GM12878 (cell line): Measurements from ENCODE around the gene PLA2G4A. TPM values are rescaled to one million over a fixed set of nuclear protein-coding genes. Genes with fewer than 3 reads are reported as not detected.

Source experiments
- ATAC-seq: fragments of 200-7000 bp; cut with Tn5 transposase; 3 replicates; pipeline ENCODE4 v1.9.1; 2020; ENCODE audit warnings: mild to moderate bottlenecking, moderate library complexity
- BruUV-seq: library from RNA; stranded (reverse); fragments of 400-500 nt; replicated peaks from 2 replicates; lab custom pipeline; 2021; lab: Mats Ljungman, UMichigan
- CTCF ChIA-PET: fragments of 300-600 bp; sonication (Branson Sonifier 250); formaldehyde crosslinking; extraction: SDS; loops from one replicate; lab custom pipeline; 2021; ENCODE audit warnings: inconsistent platforms; lab: Yijun Ruan, JAX
- POLR2A ChIA-PET: fragments of 350-600 bp; formaldehyde crosslinking; extraction: SDS; loops from one replicate; lab custom pipeline; 2021; ENCODE audit warnings: inconsistent platforms; lab: Charles Lee
- RAD21 ChIA-PET: fragments of 300-600 bp; sonication (Branson Sonifier 250); formaldehyde crosslinking; loops from one replicate; lab custom pipeline; 2023; ENCODE audit warnings: antibody characterized with exemption; ENCODE audit not compliant: unreplicated experiment; lab: Charles Lee
- SMC1A ChIA-PET: fragments of 300-600 bp; sonication (Branson Sonifier 250); formaldehyde crosslinking; loops from one replicate; lab custom pipeline; 2023; ENCODE audit not compliant: unreplicated experiment, uncharacterized antibody; lab: Charles Lee
- DNase-seq: peaks from one replicate; pipeline ENCODE4 v3.0.0-alpha.2; 2011; ENCODE audit warnings: low read depth, low spot score
- FAIRE-seq: peaks from 3 replicates; lab custom pipeline; 2011; peaks lifted over from hg19 to GRCh38; lab: Jason Lieb, UNC
- H2AFZ ChIP-seq: 2 replicates; pipeline ENCODE4 v1.6.0; 2011; ENCODE audit warnings: low read depth, low read length, control low read depth; ENCODE audit not compliant: control insufficient read depth
- H3K27ac ChIP-seq: 2 replicates; pipeline ENCODE4 v1.5.1; 2011; ENCODE audit warnings: control low read depth; ENCODE audit not compliant: control insufficient read depth, insufficient read depth
- H3K27me3 ChIP-seq, 2 experiments: replicated peaks in 1 of 2; 2 replicates each; pipeline versions ENCODE4 v1.6.0 to v1.6.1; 2011; ENCODE audit warnings: low read length in 1 of 2; ENCODE audit not compliant: control insufficient read depth in 2 of 2, insufficient read depth in 2 of 2
- H3K36me3 ChIP-seq, 2 experiments: 2 replicates each; pipeline ENCODE4 v1.5.1; 2011; ENCODE audit warnings: low read length in 1 of 2; ENCODE audit not compliant: control insufficient read depth in 2 of 2, insufficient read depth in 2 of 2
- H3K4me1 ChIP-seq: 2 replicates; pipeline ENCODE4 v1.6.1; 2011; ENCODE audit warnings: mild to moderate bottlenecking, low read length, moderate library complexity, mixed read lengths; ENCODE audit not compliant: control insufficient read depth, insufficient read depth
- H3K4me2 ChIP-seq: 2 replicates; pipeline ENCODE4 v1.6.0; 2011; ENCODE audit warnings: control low read depth; ENCODE audit not compliant: control insufficient read depth, insufficient read depth
- H3K4me3 ChIP-seq: fragments of 200-600 bp; sonication (generic); 2 replicates; pipeline ENCODE4 v1.5.1; 2016
- H3K79me2 ChIP-seq: 2 replicates; pipeline ENCODE4 v1.6.0; 2011; ENCODE audit warnings: low read length; ENCODE audit not compliant: control insufficient read depth, insufficient read depth
- H3K9ac ChIP-seq: 2 replicates; pipeline ENCODE4 v1.8.0; 2011; ENCODE audit warnings: low read length, control low read depth, mixed read lengths; ENCODE audit not compliant: control insufficient read depth, insufficient read depth
- H3K9me3 ChIP-seq: replicated peaks from 3 replicates; pipeline ENCODE4 v1.5.1; 2011; ENCODE audit warnings: mild to moderate bottlenecking, low read length; ENCODE audit not compliant: control insufficient read depth, insufficient read depth
- H4K20me1 ChIP-seq: 2 replicates; pipeline ENCODE4 v1.6.0; 2011; ENCODE audit not compliant: control insufficient read depth, insufficient read depth
- KLF5 ChIP-seq: fragments of 450-650 bp; IDR thresholded peaks from 2 replicates; pipeline ENCODE4 v1.6.1; 2014; ENCODE audit warnings: mild to moderate bottlenecking; ENCODE audit not compliant: partially characterized antibody
- NFYA ChIP-seq: IDR thresholded peaks from 2 replicates; pipeline ENCODE4 v1.6.1; 2011; ENCODE audit warnings: low read depth, mild to moderate bottlenecking, low read length, improper control_type of control experiment, borderline replicate concordance
- NR2C2 ChIP-seq: IDR thresholded peaks from 2 replicates; pipeline ENCODE4 v1.6.1; 2011; ENCODE audit warnings: borderline replicate concordance, low read depth; ENCODE audit not compliant: control insufficient read depth, insufficient read length
- PAX5 ChIP-seq: IDR thresholded peaks from 2 replicates; pipeline ENCODE4 v1.6.1; 2011; ENCODE audit warnings: low read depth, low read length, borderline replicate concordance
- USF1 ChIP-seq: IDR thresholded peaks from 2 replicates; pipeline ENCODE4 v1.6.1; 2011; ENCODE audit warnings: borderline replicate concordance, low read depth, mild to moderate bottlenecking, moderate library complexity, mixed read lengths, low read length; ENCODE audit not compliant: insufficient read depth; ENCODE audit errors: extremely low read length
- WGBS: methylation state at CpG from one replicate; pipeline ENCODE4 v1.1.6; 2016; ENCODE audit warnings: low lambda C conversion rate; ENCODE audit not compliant: insufficient replicate concordance, insufficient coverage; ENCODE audit errors: missing lambda C conversion rate; 5-methylcytosine and 5-hydroxymethylcytosine counted together
- in situ Hi-C: fragments of 300-500 bp; cut with MboI; formaldehyde crosslinking; loops from 9 replicates; pipeline ENCODE4 v1.14.3; 2018; ENCODE audit warnings: mixed read lengths
- intact Hi-C: fragments of 100-400 bp; cut with micrococcal nuclease; formaldehyde crosslinking; loops from one replicate; pipeline ENCODE4 v1.14.2; 2022; ENCODE audit not compliant: unreplicated experiment
- polyA plus RNA-seq, 11 experiments: library from polyadenylated mRNA; depleted of rRNA in 4 of 11; unstranded in 6 of 11; stranded (reverse) in 5 of 11; fragments of >200 nt; fragmentation: Nextera tagmentation in 4 of 11; fragmentation: Illumina TruSeq in 1 of 11; extraction: Ambion mirVana in 4 of 11; extraction: Trizol in 1 of 11; gene quantifications; 1 replicate in 1 of 11; 2 replicates in 10 of 11; pipeline versions ENCODE4 v1.2.1 to v1.2.3, GENCODE V29; 2011 to 2016; ENCODE audit warnings: inconsistent platforms in 2 of 11, missing spikeins in 2 of 11, low read depth in 1 of 11
- total RNA-seq, 4 experiments: library from RNA; depleted of rRNA in 3 of 4; stranded (reverse); fragments of >200 nt in 3 of 4; fragmentation: Illumina TruSeq in 1 of 4; extraction: Trizol in 1 of 4; gene quantifications; 2 replicates each; pipeline versions ENCODE4 v1.2.1 to v1.2.3, GENCODE V29; 2013 to 2021
- TF ChIP-seq, protein P1 (sequence below): fragments of 450-650 bp; IDR thresholded peaks from 2 replicates; pipeline ENCODE4 v1.6.1; 2014; ENCODE audit warnings: mild to moderate bottlenecking

PLA2G4A gene
- total and polyA plus RNA-seq, 10 of the 15 experiments (the other 5 are each of a cell fraction or from before 2014, with no cell fraction given), result 0.70 to 3.3 (median 1.5) TPM; not detected in 1

DNA sequence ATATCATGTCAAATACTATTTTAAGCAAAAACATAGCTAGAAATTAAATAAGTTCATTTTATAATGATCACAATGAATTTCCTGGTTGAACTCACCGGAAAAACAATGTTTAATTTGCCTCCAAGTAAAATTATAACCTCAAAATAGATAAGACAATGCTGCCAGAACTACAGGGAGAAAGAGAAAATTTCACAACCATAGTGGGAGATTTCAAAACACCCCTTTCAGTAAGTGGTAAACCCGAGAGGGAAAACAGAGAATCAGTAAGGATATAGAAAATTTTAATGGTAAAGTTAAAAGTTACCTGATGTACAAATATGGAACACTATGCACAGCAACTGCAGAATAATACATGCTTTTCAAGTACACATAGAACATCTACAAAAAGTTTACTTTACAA, 43.2 kb upstream of the PLA2G4A start:
- DNase-seq, result no peak
- intact Hi-C loops, result no loop called here
- Histone ChIP-seq H3K27ac (no peak overlapping the region), H2AFZ (no peak overlapping the region), H3K79me2 (no peaks in the 10 kb centered on the region), H3K4me1 (no peaks in the 10 kb centered on the region), H3K4me2 (no peak overlapping the region), H4K20me1 (no peaks in the 10 kb centered on the region), H3K4me3 (no peak overlapping the region), H3K36me3 (no peaks in the 10 kb centered on the region), H3K9ac (no peak overlapping the region), H3K27me3 (no peaks in the 10 kb centered on the region; a peak in 1 of 4 replicates), H3K9me3 (no peaks in the 10 kb centered on the region; the same call in 2 of the 3 replicates)
- no peak for FAIRE-seq
- WGBS, result 0% methylated on average over 2 of the region's 2 CpGs
- ChIA-PET SMC1A (no interaction called here), CTCF (interaction anchor here (1.4 kb wide), 1 partner anchor 63 kb away, joined by 3 read pairs; no protein-coding TSS in a partner anchor), POLR2A (no interaction called here), RAD21 (no interaction called here)
- no peak for ATAC-seq
- in situ Hi-C loops, result no loop called here
- TF ChIP-seq KLF5 (no peak), USF1 (no peak), PAX5 (no peak), NFYA (no peak), NR2C2 (no peak)
- TF ChIP-seq, protein P1, sequence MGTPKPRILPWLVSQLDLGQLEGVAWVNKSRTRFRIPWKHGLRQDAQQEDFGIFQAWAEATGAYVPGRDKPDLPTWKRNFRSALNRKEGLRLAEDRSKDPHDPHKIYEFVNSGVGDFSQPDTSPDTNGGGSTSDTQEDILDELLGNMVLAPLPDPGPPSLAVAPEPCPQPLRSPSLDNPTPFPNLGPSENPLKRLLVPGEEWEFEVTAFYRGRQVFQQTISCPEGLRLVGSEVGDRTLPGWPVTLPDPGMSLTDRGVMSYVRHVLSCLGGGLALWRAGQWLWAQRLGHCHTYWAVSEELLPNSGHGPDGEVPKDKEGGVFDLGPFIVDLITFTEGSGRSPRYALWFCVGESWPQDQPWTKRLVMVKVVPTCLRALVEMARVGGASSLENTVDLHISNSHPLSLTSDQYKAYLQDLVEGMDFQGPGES, result no peak
- BruUV-seq, result no TSS peak
